HEK293T (cell line): ENCODE data around the gene RNU1-4.

Source experiments
- ARNT ChIP-seq: fragments of 450-650 bp; IDR thresholded peaks from 2 replicates; pipeline ENCODE4 v1.6.1; 2017; ENCODE audit warnings: mild to moderate bottlenecking
- BHLHE40 ChIP-seq: fragments of 450-650 bp; IDR thresholded peaks from 2 replicates; pipeline ENCODE4 v1.6.1; 2016; ENCODE audit warnings: mild to moderate bottlenecking, moderate library complexity, borderline replicate concordance
- ELF4 ChIP-seq: fragments of 450-650 bp; IDR thresholded peaks from 2 replicates; pipeline ENCODE4 v1.6.1; 2017; ENCODE audit warnings: antibody characterized with exemption
- FOXA1 ChIP-seq: fragments of 450-650 bp; IDR thresholded peaks from 2 replicates; pipeline ENCODE4 v1.6.1; 2016; ENCODE audit warnings: mild to moderate bottlenecking
- FOXM1 ChIP-seq: fragments of 450-650 bp; IDR thresholded peaks from 2 replicates; pipeline ENCODE4 v1.6.1; 2017; ENCODE audit warnings: mild to moderate bottlenecking, borderline replicate concordance
- HDGF ChIP-seq: fragments of 450-650 bp; IDR thresholded peaks from 2 replicates; pipeline ENCODE4 v1.6.1; 2017; ENCODE audit warnings: antibody characterized with exemption, borderline replicate concordance
- LEF1 ChIP-seq: fragments of 450-650 bp; IDR thresholded peaks from 2 replicates; pipeline ENCODE4 v1.6.1; 2017; ENCODE audit warnings: mild to moderate bottlenecking, borderline replicate concordance
- SP1 ChIP-seq: fragments of 450-650 bp; IDR thresholded peaks from 2 replicates; pipeline ENCODE4 v1.6.1; 2017
- SUZ12 ChIP-seq: fragments of 450-650 bp; IDR thresholded peaks from 2 replicates; pipeline ENCODE4 v1.6.1; 2016; ENCODE audit warnings: mild to moderate bottlenecking
- ZNF384 ChIP-seq: fragments of 450-650 bp; IDR thresholded peaks from 2 replicates; pipeline ENCODE4 v1.6.1; 2016

DNA sequence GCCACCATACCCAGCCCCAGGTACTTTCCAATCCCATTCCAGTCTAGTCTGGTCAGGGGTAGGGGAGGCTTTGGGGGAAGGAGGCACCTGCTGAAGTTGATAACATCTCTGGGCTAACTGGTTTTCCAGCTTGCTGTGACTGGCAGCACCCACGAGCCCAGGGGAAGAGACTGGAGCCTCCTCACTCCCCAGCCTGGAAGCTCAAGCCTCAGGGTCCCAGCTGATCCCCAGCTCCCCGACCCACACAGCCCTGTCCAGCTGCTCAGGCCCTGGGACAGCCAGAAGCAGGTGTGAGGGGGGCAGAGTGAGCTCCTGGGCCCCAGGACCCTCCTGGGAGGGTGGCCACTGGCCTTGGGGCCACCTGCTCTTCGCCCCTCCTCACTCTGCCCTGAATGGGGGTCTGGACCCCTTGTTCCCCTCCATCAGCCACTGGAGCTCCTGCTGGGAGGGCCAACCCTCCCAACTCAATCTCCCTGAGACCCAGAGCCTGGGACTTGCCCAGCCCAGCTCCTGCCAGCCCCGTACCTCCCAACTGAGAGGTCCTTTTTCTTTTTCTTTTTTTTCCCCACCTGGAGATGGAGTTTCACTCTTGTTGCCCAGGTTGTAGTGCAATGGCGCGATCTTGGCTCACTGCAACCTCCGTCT, 23.5 kb upstream of the RNU1-4 start:
- TF ChIP-seq SP1 (no peak), SUZ12 (no peak), ARNT (no peak), ELF4 (no peak), FOXA1 (no peak), LEF1 (no peak), ZNF384 (no peak), HDGF (no peak), BHLHE40 (no peak), FOXM1 (no peak)
